GM12872 (cell line): ENCODE data around the gene SLC22A23.

Source experiments
- TF ChIP-seq, protein P1 (sequence below): IDR thresholded peaks from 3 replicates; pipeline ENCODE4 v1.5.1; 2011; ENCODE audit warnings: low read depth, mild to moderate bottlenecking, low read length, moderate library complexity; ENCODE audit not compliant: insufficient read depth

Gene SLC22A23

DNA sequence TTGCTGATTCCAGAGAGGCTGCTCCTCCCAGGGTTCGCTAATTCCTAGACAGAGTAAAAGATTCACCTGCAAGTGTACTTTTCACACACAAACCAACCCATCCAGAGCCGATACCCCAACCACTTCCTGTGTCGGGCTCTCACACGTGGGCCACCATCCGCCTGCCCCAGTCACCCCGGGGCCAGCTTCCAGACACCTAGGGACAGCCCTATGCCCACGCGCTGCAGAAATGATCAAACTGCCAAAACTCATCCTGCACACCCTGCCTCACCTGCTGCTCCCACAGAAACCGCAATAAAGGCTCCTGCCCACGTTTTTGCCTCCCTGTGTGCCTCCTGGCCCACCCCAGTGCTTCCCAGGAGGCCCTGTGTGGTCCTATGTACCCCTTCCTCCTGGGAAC is 138.6 kb downstream of the SLC22A23 start:
- TF ChIP-seq, protein P1, sequence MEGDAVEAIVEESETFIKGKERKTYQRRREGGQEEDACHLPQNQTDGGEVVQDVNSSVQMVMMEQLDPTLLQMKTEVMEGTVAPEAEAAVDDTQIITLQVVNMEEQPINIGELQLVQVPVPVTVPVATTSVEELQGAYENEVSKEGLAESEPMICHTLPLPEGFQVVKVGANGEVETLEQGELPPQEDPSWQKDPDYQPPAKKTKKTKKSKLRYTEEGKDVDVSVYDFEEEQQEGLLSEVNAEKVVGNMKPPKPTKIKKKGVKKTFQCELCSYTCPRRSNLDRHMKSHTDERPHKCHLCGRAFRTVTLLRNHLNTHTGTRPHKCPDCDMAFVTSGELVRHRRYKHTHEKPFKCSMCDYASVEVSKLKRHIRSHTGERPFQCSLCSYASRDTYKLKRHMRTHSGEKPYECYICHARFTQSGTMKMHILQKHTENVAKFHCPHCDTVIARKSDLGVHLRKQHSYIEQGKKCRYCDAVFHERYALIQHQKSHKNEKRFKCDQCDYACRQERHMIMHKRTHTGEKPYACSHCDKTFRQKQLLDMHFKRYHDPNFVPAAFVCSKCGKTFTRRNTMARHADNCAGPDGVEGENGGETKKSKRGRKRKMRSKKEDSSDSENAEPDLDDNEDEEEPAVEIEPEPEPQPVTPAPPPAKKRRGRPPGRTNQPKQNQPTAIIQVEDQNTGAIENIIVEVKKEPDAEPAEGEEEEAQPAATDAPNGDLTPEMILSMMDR, result no peak

DNA sequence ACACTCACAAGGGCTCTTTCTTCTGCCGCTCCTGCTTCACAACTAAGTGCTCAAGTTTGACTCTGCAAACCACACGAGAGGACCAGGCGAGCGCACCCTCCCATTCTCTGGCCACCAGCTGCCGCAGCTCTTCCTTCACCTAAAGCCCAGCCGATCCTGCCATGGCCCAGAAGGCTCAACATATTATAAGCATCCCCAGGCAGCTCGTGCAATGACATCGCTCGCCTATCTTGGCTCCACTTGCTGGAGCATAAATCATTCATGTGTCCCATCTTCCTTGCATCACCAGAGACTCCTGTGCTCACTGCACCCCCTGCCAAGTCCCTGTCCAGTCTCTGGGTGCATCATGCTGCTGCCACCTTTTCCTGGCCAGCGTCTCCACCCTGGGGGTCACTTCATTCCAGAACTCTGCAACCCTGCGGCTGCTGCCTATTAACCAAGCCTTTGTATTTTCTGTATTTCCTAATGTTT is 139.1 kb downstream of the SLC22A23 start:
- TF ChIP-seq, protein P1, result no peak

DNA sequence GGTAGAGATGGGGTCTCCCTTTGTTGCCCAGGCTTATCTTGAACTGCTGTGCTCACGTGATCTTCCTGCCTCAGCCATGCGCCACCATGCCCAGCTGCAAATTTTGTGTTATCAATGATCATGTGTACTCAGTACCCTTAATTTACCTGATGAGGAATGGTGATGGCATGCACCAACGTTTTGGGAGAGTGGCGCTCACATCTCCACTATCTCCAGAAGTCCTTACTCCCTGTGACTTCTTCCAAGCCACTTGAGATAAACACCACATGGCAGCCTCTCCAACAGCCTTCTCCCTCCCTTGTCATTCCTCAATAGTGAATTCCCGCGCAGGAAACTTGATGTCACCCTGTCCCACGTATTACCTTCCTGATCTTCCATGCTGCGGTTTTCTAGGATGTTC is 140.0 kb downstream of the SLC22A23 start:
- TF ChIP-seq, protein P1, result no peak

DNA sequence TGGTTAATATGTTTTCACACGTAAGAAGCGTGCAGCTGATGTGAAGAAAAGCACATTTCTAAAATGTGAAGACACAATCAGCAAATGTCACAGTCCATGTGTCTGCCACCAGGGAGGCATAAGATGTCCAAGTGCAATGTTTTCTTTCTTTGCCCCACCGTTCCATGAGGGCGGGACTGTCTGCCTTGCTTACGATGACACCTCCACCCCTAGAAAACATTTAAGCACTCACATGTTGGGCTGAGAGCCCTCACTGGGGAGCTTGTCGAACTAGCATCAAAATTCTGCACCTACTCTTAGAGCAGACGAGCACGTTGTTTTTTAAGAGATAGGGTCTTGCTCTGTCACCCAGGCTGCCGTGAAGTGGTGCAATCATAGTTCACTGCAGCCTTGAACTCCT is 140.5 kb downstream of the SLC22A23 start:
- TF ChIP-seq, protein P1, result no peak

DNA sequence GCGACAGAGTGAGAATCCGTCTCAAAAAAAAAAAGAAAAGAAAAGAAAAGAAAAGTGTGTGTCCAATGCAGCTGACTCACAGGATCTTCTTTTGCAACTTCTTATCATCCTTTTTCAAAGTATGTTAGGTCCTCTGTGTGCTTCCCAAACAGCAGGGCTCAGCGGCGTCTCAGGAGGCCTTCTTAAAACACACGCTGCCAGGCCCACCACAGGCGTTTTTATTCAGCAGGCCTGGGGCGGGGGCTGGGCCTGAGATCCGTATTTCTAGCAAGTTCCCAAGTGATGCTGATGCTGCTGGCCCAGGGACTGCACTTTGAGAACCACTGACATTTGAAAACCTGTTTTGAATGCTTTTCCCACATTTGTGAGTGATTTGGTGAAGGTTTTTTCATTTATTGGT is 141.0 kb downstream of the SLC22A23 start:
- TF ChIP-seq, protein P1, result no peak

DNA sequence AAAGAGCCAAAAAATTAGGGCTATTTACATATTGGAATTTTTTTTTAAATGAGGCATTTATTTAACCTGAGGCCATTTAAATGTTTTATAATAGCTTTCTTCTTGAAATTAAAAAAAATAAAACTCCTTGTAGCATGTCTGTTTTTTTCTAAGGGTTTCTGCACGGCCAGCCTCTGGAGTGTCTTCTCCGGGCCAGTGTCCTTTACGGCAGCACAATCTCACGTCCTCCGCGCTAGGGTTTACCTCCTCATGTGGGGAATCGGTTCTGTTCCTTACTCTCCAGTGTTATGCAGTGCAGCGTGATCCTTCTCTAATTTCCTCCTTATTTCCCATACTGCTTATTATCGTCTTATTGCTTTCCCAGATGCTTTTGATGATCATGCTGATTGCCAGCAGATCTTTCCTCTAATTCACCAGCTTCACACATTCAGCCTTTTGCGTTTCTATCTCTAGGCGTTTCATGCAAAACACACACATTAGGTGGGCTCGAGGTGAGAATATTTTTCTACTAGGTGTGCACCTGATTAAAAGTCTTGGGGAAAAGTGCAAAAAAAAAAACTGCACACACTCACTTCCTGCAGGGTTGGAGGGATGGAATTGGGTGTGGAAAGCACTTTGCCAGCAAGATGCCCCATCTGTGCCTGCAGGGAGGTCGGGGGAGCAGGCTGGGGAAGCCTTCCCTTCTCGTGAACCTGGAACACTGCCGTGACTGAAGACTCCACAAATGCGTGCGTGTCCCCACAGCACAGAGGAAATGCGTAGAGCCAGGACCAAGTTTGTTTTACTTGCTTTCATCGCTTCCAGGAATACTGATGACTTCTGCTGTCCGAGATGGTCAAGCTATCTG is 142.0 kb downstream of the SLC22A23 start:
- TF ChIP-seq, protein P1, result no peak

DNA sequence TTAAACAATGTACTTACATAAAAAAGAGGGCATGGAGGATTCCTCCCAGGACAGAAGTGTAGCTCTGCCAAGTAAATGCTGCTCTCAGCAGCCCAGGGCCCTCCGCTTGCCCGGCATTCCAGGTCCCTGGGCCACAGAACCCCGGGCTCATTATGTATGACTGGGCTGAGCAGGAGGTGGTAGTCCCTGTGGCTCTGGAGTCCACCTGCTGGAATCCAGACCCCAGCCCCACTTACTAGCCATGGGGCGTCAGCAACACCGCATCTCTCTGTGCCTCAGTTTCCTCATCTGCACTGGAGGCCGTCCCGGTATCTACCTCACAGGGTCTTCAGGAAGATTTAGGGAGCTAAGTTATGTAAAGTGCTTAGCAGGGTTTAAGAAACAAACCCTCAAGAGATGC is 142.7 kb downstream of the SLC22A23 start:
- TF ChIP-seq, protein P1, result no peak
